PFSK-1 (cell line): ENCODE results near the gene SYNGR1.

Experiments used
- FOXP2 ChIP-seq: optimal IDR thresholded peaks from 2 replicates; pipeline ENCODE3; 2011; ENCODE audit warnings: borderline replicate concordance, control low read depth, inconsistent platforms; ENCODE audit not compliant: insufficient read depth; ENCODE audit errors: extremely low read length, extremely low read depth
- POLR2AphosphoS5 ChIP-seq: IDR thresholded peaks from 2 replicates; pipeline ENCODE4 v1.6.1; 2012; ENCODE audit warnings: low read depth, mild to moderate bottlenecking, control low read depth, low read length, moderate library complexity
- SIN3A ChIP-seq: IDR thresholded peaks from 2 replicates; pipeline ENCODE4 v1.6.1; 2012; ENCODE audit warnings: mild to moderate bottlenecking, low read length, moderate library complexity, borderline replicate concordance; ENCODE audit not compliant: insufficient read depth
- TAF1 ChIP-seq: IDR thresholded peaks from 2 replicates; pipeline ENCODE4 v1.6.1; 2012; ENCODE audit warnings: low read length, control low read depth, borderline replicate concordance; ENCODE audit not compliant: insufficient read depth
- TF ChIP-seq, protein P1 (sequence below), 2 experiments: IDR thresholded peaks; 2 replicates each; pipeline versions ENCODE4 v1.6.1 to v1.8.0; 2011 to 2012; ENCODE audit warnings: low read depth in 2 of 2, low read length in 2 of 2, control low read depth in 1 of 2, inconsistent platforms in 1 of 2, mild to moderate bottlenecking in 1 of 2, moderate library complexity in 1 of 2; ENCODE audit not compliant: insufficient read depth in 1 of 2

DNA sequence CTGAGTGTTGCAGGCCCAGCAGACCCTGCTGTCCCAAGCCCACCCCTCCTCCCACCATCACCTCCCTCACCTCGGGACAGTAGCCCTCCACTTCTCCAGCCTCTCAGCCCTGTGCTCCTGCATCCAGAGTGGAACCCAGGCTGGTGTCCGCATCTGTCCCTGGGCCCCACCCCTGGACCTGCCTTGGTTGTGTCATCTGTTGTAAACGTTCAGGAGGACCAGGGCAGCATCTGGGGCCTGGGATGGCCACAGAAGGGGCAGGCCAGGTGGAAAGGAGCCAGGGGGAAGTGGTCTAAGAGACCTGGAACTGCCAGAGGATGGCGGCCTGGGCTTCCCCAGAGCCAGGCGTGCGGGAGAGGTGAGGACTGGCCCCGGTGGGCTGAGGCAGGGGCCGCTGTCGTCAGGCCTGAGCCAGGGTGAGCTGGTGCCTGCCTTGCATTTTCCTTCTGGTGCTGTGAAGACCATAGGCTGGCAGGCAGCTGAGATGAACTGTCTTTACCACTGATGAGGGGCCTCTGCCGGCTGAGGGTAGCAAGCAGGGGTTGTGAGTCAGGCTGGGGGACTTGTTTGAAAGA lies 80.9 kb downstream of the SYNGR1 start:
- TF ChIP-seq SIN3A (no peak), POLR2AphosphoS5 (no peak), TAF1 (no peak), FOXP2 (no peak)
- TF ChIP-seq, protein P1, sequence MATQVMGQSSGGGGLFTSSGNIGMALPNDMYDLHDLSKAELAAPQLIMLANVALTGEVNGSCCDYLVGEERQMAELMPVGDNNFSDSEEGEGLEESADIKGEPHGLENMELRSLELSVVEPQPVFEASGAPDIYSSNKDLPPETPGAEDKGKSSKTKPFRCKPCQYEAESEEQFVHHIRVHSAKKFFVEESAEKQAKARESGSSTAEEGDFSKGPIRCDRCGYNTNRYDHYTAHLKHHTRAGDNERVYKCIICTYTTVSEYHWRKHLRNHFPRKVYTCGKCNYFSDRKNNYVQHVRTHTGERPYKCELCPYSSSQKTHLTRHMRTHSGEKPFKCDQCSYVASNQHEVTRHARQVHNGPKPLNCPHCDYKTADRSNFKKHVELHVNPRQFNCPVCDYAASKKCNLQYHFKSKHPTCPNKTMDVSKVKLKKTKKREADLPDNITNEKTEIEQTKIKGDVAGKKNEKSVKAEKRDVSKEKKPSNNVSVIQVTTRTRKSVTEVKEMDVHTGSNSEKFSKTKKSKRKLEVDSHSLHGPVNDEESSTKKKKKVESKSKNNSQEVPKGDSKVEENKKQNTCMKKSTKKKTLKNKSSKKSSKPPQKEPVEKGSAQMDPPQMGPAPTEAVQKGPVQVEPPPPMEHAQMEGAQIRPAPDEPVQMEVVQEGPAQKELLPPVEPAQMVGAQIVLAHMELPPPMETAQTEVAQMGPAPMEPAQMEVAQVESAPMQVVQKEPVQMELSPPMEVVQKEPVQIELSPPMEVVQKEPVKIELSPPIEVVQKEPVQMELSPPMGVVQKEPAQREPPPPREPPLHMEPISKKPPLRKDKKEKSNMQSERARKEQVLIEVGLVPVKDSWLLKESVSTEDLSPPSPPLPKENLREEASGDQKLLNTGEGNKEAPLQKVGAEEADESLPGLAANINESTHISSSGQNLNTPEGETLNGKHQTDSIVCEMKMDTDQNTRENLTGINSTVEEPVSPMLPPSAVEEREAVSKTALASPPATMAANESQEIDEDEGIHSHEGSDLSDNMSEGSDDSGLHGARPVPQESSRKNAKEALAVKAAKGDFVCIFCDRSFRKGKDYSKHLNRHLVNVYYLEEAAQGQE (IDR thresholded peaks at IDR 0.05; ENCODE audit: insufficient read depth in 1 of 2, low read depth in 2 of 2, low read length in 2 of 2) = no peak
